ENCODE results near the gene AGAP1. TPM values are rescaled to one million over a fixed set of nuclear protein-coding genes. Genes with fewer than 3 reads are reported as not detected.

Gene AGAP1
- total RNA-seq, 2 donors from 2014 or later, result 32.8 to 34.7 TPM

- no peak overlapping the region for H3K27ac Mint-ChIP-seq
- no peaks in the 10 kb centered on the region for H3K9me3 Mint-ChIP-seq
- no peaks in the 10 kb centered on the region for H3K27me3 ChIP-seq (ENCODE audit: control insufficient read depth, insufficient read depth, low read length, poor library complexity, severe bottlenecking)
- no peak overlapping the region for H3K4me3 ChIP-seq (ENCODE audit: low read length)
- H3K36me3 Mint-ChIP-seq (ENCODE audit: low read depth), result peaks cover 17% of the 10 kb centered on the region
- H3K9ac ChIP-seq (ENCODE audit: extremely low read depth, low read length, poor library complexity, severe bottlenecking), result no peak overlapping the region
- TF ChIP-seq CTCF (conservative IDR thresholded peaks at IDR 0.05), result no peak
- H3K36me3 ChIP-seq (ENCODE audit: control insufficient read depth, insufficient read depth, low read length), result peaks cover 23% of the 10 kb centered on the region
- no peak for DNase-seq
- no peak overlapping the region for H3K4me3 Mint-ChIP-seq
- H3K4me1 Mint-ChIP-seq, result no peaks in the 10 kb centered on the region
- no peaks in the 10 kb centered on the region for H3K27me3 Mint-ChIP-seq (ENCODE audit: insufficient read depth)
- no peaks in the 10 kb centered on the region for H3K9me3 ChIP-seq (ENCODE audit: control insufficient read depth, low read length)
- WGBS, 2 experiments (ENCODE audit: insufficient coverage in 1 of 2, insufficient read length in 1 of 2), result 79 to 86% methylated on average over 6 of the region's 6 CpGs
- H3K27ac ChIP-seq (ENCODE audit: low read depth, low read length), result no peak overlapping the region
- no peaks in the 10 kb centered on the region for H3K4me1 ChIP-seq (ENCODE audit: control insufficient read depth, insufficient read depth, low read length)
These were observed 253.9 kb downstream of the AGAP1 start for GRCh38 chr2:235747786-235748091.

DNA sequence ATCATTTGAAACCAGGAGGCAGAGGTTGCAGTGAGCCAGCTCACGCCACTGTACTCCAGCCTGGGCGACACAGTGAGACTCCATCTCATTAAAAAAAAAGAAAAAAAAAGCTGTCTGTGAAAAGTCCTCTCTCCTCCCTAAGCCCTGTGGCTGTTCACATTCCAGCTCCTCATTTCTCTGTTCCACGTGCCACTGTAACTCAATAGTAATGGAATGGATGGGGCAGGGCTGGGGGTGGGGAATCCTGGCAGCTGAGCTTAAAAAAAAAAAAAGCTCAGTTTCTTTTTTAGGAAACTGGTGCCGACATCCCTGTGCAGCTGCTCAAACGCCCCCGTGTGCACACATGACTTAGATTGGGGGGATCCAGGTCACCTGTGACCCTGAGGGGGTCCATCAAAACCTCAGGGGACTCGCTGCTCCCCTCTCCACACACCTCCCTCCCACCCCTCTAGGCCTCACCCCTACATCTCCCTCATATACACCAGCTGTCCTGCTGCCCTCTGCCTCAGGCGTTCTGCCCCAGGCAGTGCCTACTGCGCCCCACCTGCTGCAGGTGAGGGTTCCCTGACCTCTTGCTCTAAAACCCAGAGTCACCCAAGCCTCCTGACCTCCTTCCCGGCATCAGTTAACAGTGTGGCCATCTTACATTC is 255.4 kb downstream of the AGAP1 start:
- Histone ChIP-seq H3K4me3 (ENCODE audit: low read length) (no peak overlapping the region), H3K4me1 (ENCODE audit: control insufficient read depth, insufficient read depth, low read length) (no peaks in the 10 kb centered on the region), H3K36me3 (ENCODE audit: control insufficient read depth, insufficient read depth, low read length) (peaks cover 20% of the 10 kb centered on the region), H3K9ac (ENCODE audit: extremely low read depth, low read length, poor library complexity, severe bottlenecking) (no peak overlapping the region), H3K9me3 (ENCODE audit: control insufficient read depth, low read length) (no peaks in the 10 kb centered on the region), H3K27ac (ENCODE audit: low read depth, low read length) (no peak overlapping the region), H3K27me3 (ENCODE audit: control insufficient read depth, insufficient read depth, low read length, poor library complexity, severe bottlenecking) (no peaks in the 10 kb centered on the region)
- H3K27me3 Mint-ChIP-seq (ENCODE audit: insufficient read depth), result no peaks in the 10 kb centered on the region
- no peaks in the 10 kb centered on the region for H3K4me1 Mint-ChIP-seq
- H3K27ac Mint-ChIP-seq, result no peak overlapping the region
- 93 to 97% methylated on average over 5 to 10 of the region's 10 CpGs for WGBS, 2 experiments (ENCODE audit: insufficient coverage in 1 of 2, insufficient read length in 1 of 2)
- no peak overlapping the region for H3K4me3 Mint-ChIP-seq
- no peaks in the 10 kb centered on the region for H3K9me3 Mint-ChIP-seq
- no peak for DNase-seq
- peaks cover 17% of the 10 kb centered on the region for H3K36me3 Mint-ChIP-seq (ENCODE audit: low read depth)
- no peak for TF ChIP-seq CTCF (conservative IDR thresholded peaks at IDR 0.05)

DNA sequence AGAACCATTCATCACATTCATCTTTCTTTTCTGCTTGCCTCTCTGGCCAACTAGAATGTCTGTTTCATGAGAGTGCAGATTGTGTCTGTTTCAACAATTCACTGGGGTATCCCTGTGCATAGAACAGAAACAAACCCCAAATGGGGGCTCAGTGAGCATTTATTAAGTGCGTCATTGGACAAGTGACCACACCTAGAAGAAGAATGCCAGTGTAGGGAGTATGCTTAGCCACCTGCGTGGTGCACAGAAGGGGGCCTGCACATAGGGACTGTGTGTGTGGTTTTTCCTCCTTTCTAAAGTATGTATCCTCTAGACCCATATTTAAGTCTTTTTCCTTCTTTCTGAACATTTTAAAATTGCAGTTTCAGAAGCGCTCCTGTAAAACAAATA is 255.9 kb downstream of the AGAP1 start:
- Histone ChIP-seq H3K4me1 (ENCODE audit: control insufficient read depth, insufficient read depth, low read length) (no peaks in the 10 kb centered on the region), H3K27me3 (ENCODE audit: control insufficient read depth, insufficient read depth, low read length, poor library complexity, severe bottlenecking) (no peaks in the 10 kb centered on the region), H3K9ac (ENCODE audit: extremely low read depth, low read length, poor library complexity, severe bottlenecking) (no peak overlapping the region), H3K4me3 (ENCODE audit: low read length) (no peak overlapping the region), H3K9me3 (ENCODE audit: control insufficient read depth, low read length) (no peaks in the 10 kb centered on the region), H3K27ac (ENCODE audit: low read depth, low read length) (no peak overlapping the region), H3K36me3 (ENCODE audit: control insufficient read depth, insufficient read depth, low read length) (peaks cover 16% of the 10 kb centered on the region)
- H3K9me3 Mint-ChIP-seq, result no peaks in the 10 kb centered on the region
- no peak for DNase-seq
- no peak overlapping the region for H3K27ac Mint-ChIP-seq
- TF ChIP-seq CTCF (conservative IDR thresholded peaks at IDR 0.05), result no peak
- no peaks in the 10 kb centered on the region for H3K4me1 Mint-ChIP-seq
- WGBS, 2 experiments (ENCODE audit: insufficient coverage in 1 of 2, insufficient read length in 1 of 2), result 90 to 95% methylated on average over 2 to 3 of the region's 3 CpGs
- no peaks in the 10 kb centered on the region for H3K27me3 Mint-ChIP-seq (ENCODE audit: insufficient read depth)
- H3K4me3 Mint-ChIP-seq, result no peak overlapping the region
- peaks cover 17% of the 10 kb centered on the region for H3K36me3 Mint-ChIP-seq (ENCODE audit: low read depth)

All from endodermal cell (in vitro differentiated cells).